IPS-15b (cell line): ENCODE measurements around the gene TMEM254.
"Not testable (repeated sequence)": the region's sequence is repeated elsewhere in the genome, so short reads cannot be mapped to it uniquely, and the experiment has no call there.

ENCODE experiments used
- H3K27me3 ChIP-seq: one replicate; pipeline ENCODE4 v1.6.1; 2013; ENCODE audit warnings: low read length; ENCODE audit not compliant: control insufficient read depth, insufficient read depth
- H3K36me3 ChIP-seq: one replicate; pipeline ENCODE4 v1.6.1; 2013; ENCODE audit warnings: low read length; ENCODE audit not compliant: control insufficient read depth, insufficient read depth
- H3K4me1 ChIP-seq: one replicate; pipeline ENCODE4 v1.6.1; 2013; ENCODE audit warnings: mild to moderate bottlenecking, low read length; ENCODE audit not compliant: control insufficient read depth, insufficient read depth
- H3K4me3 ChIP-seq: one replicate; pipeline ENCODE4 v1.5.1; 2013; ENCODE audit warnings: low read depth, low read length
- H3K9ac ChIP-seq: one replicate; pipeline ENCODE4 v1.6.1; 2013; ENCODE audit warnings: low read depth, mild to moderate bottlenecking, low read length
- H3K9me3 ChIP-seq: one replicate; pipeline ENCODE4 v1.6.1; 2013; ENCODE audit warnings: mild to moderate bottlenecking, low read length; ENCODE audit not compliant: control insufficient read depth, insufficient read depth

TMEM254 gene

DNA sequence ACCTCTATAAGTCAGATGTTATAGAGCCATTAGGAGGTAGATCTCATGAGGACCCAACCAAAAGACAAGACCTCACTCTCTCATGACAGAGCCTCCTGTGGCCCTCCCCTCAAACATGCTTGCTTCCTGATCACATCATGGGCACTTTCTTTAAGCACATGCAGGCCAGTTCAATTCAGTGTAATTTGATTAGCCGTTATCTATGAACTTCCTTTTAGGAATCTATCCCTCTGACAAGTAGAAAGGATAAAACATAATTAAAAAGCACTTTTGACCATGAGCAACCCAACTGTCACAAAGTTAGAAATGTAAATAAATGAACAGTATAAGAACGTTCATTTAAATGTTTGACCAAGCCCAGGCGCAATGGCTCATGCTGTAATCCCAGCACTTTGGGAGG, 27.7 kb upstream of the TMEM254 start:
- Histone ChIP-seq H3K4me3 (no peak overlapping the region), H3K9me3 (no peaks in the 10 kb centered on the region), H3K9ac (no peak overlapping the region), H3K4me1 (no peaks in the 10 kb centered on the region), H3K36me3 (no peaks in the 10 kb centered on the region), H3K27me3 (no peaks in the 10 kb centered on the region)

DNA sequence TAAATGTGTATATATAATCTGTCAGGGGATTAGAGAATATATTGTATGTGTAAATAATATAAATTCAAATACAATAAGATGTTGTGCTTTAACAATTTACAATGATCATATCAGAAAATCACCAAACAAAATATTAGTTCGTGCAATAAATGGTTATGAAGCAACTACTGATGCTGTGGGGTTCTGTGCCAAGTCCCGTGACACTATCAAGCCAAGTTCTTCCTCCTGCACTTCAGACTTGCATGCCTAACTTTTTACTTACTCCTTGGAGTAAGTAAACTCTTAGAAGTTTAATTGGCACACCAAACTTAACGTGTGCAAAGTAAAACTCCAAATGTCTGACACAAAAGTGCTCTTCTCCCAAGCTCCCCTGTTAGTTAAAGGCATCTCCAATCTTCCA, 26.5 kb upstream of the TMEM254 start:
- no peaks in the 10 kb centered on the region for H3K36me3 ChIP-seq
- no peak overlapping the region for H3K4me3 ChIP-seq
- H3K4me1 ChIP-seq: no peaks in the 10 kb centered on the region
- H3K9ac ChIP-seq: no peak overlapping the region
- H3K27me3 ChIP-seq: no peaks in the 10 kb centered on the region
- no peaks in the 10 kb centered on the region for H3K9me3 ChIP-seq

DNA sequence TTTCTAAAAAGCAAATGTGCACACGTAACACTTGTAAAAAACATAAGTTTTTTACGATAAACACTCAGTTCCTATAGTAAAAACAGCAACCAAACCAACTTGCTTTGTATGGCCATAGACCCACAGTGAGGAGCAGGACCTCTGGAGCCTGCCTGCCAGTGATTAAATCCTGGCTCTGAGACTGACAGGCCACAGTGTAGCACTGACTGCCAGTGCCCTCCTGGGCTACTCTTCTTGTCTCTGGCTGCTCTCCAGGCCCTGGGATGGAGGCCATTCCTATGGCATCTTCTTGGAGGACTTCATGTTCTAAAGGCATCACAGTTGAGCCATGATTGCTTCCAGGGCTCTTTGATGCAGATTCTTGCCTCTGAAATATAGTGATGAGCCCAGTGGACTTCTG, 22.7 kb upstream of the TMEM254 start:
- no peak overlapping the region for H3K9ac ChIP-seq
- no peaks in the 10 kb centered on the region for H3K36me3 ChIP-seq
- H3K4me1 ChIP-seq: no peaks in the 10 kb centered on the region
- no peaks in the 10 kb centered on the region for H3K9me3 ChIP-seq
- no peak overlapping the region for H3K4me3 ChIP-seq
- H3K27me3 ChIP-seq: no peaks in the 10 kb centered on the region

DNA sequence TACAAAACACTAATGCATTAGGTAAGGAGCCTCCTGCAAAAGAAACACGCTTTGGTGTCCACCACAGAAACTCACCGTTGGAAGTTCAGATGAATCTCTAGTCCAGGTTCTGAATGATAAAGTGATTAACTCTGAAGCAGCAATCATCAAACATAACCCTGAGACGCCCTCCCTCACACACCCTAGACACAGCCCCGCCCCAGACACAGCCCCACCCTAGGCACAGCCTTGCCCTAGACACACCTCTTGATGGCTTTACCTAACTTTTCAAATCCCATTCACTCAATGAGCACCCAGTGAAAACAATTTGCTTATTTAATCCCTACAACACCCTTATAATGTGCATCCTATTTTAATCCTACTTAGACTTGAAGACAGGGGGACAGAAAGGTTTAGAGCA, 21.3 kb upstream of the TMEM254 start:
- Histone ChIP-seq H3K9ac (no peak overlapping the region), H3K9me3 (no peaks in the 10 kb centered on the region), H3K4me3 (no peak overlapping the region), H3K36me3 (no peaks in the 10 kb centered on the region), H3K4me1 (no peaks in the 10 kb centered on the region), H3K27me3 (no peaks in the 10 kb centered on the region)

DNA sequence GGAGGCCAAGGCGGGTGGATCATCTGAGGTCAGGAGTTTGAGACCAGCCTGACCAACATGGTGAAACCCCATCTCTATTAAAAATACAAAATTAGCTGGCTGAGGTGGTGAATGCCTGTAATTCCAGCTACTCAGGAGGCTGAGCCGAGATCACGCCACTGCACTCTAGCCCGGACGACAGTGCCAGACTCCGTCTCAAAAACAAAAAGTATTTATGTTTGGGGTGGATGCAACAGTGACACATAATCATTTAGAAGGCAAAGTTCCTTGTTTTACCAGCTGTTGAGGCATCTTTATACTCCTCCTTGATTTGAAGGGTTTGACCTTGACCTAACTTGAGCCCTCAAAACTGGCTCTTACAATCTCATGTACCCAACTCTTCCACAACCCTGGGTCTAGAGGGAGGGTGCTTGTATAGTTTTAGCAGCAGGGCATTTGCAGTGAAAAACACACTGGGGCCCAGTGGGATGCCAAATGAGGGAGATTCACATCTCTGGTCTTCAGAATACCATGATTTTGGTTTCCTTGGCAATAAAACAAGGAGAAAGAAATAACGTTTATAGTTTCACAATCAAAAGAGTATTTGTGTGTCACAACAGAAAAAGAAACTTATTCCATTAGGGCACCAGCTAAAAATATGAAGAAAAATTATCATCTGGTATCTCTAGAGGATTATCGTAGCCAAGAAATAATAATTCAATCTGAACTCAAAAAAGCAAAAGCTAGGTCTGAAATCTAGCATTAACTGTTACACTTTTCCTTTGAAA, 14.2 kb upstream of the TMEM254 start:
- H3K4me3 ChIP-seq: no peak overlapping the region
- H3K27me3 ChIP-seq: no peaks in the 10 kb centered on the region

DNA sequence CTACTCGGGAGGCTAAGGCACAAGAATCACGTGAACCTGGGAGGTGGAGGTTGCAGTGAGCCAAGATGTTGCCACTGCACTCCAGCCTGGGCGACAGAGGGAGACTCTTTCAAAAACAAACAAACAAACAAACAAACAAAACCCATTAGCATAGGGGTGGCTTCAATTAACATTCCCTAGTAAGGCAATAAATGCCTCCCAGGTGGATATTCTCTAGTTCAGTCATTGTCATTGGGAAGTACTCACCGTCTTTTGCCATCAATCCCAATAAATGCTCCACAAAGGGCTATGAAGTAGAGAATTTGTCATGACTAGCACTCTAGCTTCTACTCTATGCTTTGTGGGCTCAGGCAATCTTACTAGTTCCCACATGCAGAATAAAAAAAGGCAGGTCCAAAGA, 11.7 kb upstream of the TMEM254 start:
- peaks cover 3% of the 10 kb centered on the region for H3K9me3 ChIP-seq
- peaks cover 5% of the 10 kb centered on the region for H3K4me1 ChIP-seq
- no peak overlapping the region for H3K4me3 ChIP-seq
- H3K9ac ChIP-seq: no peak overlapping the region
- H3K36me3 ChIP-seq: no peaks in the 10 kb centered on the region
- H3K27me3 ChIP-seq: no peaks in the 10 kb centered on the region

More for the DNA sequence above, 14.2 kb upstream of the TMEM254 start:
- no peaks in the 10 kb centered on the region for H3K36me3 ChIP-seq
- no peak overlapping the region for H3K9ac ChIP-seq
- H3K9me3 ChIP-seq: peaks cover 3% of the 10 kb centered on the region
- no peaks in the 10 kb centered on the region for H3K4me1 ChIP-seq

DNA sequence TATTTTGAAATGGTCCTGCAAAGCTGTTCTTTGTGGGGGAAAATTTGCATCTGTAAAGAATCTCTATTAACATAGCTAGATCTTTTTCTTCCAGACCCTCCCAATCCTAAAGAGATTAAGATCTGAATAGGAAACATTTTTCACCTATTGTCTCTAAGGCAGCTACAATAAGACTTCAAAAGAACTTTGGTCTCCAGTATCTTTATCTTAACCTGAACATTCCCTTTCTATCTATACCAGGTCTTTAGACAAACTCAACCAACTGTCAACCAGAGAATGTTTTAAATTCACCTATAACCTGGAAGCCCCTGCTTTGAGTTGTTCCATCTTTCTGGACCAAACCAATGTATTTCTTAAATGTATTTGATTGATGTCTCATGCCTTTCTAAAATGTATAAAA, 10.6 kb upstream of the TMEM254 start:
- H3K4me1 ChIP-seq, H3K4me3 ChIP-seq, H3K9me3 ChIP-seq, H3K27me3 ChIP-seq, H3K36me3 ChIP-seq, H3K9ac ChIP-seq: not testable (repeated sequence)

DNA sequence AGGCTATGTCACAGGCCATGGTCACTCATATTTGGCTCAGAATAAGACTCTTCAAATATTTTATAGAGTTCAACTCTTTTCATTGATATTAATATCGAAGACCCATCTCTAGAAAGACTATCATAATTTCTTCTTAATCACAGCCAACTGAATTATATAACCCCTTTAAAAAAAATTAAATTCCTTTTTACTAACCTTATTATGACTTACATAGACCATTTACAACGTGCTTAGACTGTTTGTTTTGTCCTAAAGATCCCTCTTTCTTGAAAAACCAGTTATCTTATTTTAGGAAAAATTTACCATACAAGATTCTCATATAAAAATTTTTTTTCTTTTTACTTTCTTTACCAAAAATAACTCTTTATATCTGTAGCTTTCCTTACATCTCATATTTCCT, 10.2 kb upstream of the TMEM254 start:
- Histone ChIP-seq H3K4me1 (peaks cover 5% of the 10 kb centered on the region), H3K9ac (no peak overlapping the region), H3K27me3 (no peaks in the 10 kb centered on the region), H3K36me3 (no peaks in the 10 kb centered on the region), H3K4me3 (no peak overlapping the region), H3K9me3 (peaks cover 3% of the 10 kb centered on the region)

DNA sequence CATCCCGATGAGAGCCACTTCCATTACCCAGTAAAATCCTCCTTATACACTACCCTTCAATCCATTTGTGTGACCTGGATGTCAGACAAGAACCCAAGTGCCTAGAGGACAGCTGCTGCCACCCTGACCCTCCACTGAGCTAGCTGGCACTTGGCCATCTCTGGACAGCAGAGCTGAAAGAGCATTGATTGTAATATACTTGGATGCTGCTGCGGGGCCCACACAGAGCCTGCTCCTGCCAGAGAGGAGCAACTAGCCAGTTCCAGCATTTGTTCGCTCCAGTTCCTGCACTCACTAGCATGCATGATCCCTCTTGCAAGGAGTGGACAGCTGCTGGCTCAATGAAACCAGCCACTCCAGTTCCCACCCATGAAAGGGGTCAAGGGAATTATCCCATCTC, 8.4 kb upstream of the TMEM254 start:
- peaks cover 5% of the 10 kb centered on the region for H3K4me1 ChIP-seq
- H3K36me3 ChIP-seq: no peaks in the 10 kb centered on the region
- H3K9me3 ChIP-seq: peaks cover 3% of the 10 kb centered on the region
- H3K27me3 ChIP-seq: no peaks in the 10 kb centered on the region
- no peak overlapping the region for H3K9ac ChIP-seq
- no peak overlapping the region for H3K4me3 ChIP-seq

DNA sequence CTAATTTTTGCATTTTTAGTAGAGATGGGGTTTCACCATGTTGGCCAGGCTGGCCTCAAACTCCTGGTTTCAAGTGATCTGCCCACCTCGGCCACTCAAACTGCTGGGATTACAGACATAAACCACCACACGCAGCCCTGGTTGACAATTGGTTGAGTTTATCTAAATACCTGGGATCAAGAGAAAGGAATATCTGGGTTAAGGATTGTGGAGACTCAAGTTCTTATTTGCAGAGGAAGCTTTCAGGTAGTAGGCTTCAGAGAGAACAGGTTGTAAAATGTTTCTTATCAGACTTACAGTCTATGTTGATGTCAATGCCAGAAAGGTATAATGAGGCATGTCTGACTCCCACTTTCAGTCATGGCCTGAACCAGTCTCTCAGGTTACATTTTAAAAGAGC, 5.9 kb upstream of the TMEM254 start:
- Histone ChIP-seq H3K27me3 (no peaks in the 10 kb centered on the region), H3K9ac (no peak overlapping the region), H3K4me3 (no peak overlapping the region), H3K9me3 (peaks cover 3% of the 10 kb centered on the region), H3K4me1 (peaks cover 5% of the 10 kb centered on the region), H3K36me3 (no peaks in the 10 kb centered on the region)

DNA sequence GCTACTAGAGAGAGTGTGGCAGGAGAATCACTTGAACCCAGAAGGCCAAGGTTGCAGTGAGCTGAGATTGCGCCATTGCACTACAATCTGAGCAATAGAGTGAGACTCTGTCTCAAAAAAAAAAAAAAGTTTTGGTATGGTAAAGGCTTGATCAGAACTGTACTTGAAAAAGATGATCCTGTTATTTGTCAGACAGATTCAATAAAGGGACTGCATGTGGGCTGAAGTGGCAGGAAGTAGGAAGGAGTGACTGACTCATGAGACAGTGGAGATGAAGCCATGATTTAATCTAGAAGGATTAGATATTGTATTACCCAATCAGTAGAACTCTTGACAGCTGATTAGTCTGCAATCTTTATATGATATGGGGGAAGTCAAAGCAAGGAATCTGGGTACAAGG, 2.7 kb upstream of the TMEM254 start:
- H3K27me3 ChIP-seq: no peaks in the 10 kb centered on the region
- H3K9me3 ChIP-seq: no peaks in the 10 kb centered on the region
- no peaks in the 10 kb centered on the region for H3K36me3 ChIP-seq
- H3K4me3 ChIP-seq: no peak overlapping the region
- peaks cover 5% of the 10 kb centered on the region for H3K4me1 ChIP-seq
- H3K9ac ChIP-seq: no peak overlapping the region

DNA sequence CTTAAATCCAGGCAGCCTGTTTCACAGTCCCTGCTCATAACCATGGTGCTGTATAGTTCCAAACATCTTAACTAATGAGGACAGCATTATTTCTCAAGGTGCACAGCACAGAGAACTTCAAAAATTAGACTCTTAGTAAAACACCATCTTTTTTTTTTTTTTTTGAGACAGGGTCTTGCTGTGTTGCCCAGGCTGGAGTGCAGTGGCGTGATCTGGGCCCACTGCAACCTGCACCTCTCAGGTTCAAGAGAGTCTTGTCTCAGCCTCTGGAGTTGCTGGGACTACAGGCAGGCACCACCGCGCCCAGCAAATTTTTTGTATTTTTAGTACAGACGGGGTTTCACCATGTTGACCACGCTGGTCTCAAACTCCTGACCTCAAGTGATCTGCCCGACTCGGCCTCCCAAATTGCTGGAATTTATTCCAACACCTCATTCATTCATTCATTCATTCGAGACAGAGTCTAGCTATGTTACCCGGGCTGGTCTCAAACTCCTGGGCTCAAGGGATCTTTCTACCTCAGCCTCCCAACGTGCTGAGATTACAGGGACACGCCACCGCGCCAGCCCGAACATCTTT, 507 bp upstream of the TMEM254 start:
- H3K27me3 ChIP-seq: no peaks in the 10 kb centered on the region
- no peaks in the 10 kb centered on the region for H3K36me3 ChIP-seq
- H3K9me3 ChIP-seq: no peaks in the 10 kb centered on the region
- peak overlapping the region; percentile 90 for H3K9ac ChIP-seq
- H3K4me3 ChIP-seq: peak overlapping the region; percentile 83
- H3K4me1 ChIP-seq: no peaks in the 10 kb centered on the region
